Neutrophil (primary cell): ENCODE measurements around the gene ABCA2.

Experiments used
- H3K27ac ChIP-seq: fragments of 200-600 bp; sonication (generic); 2 replicates; pipeline ENCODE4 v1.5.1; 2016; ENCODE audit warnings: mild to moderate bottlenecking, moderate library complexity
- H3K27me3 ChIP-seq: fragments of 200-600 bp; sonication (generic); 2 replicates; pipeline ENCODE4 v1.6.0; 2016; ENCODE audit warnings: mild to moderate bottlenecking
- H3K36me3 ChIP-seq: fragments of 200-600 bp; sonication (generic); 2 replicates; pipeline ENCODE4 v1.5.1; 2017
- H3K4me1 ChIP-seq, 2 experiments: fragments of 200-600 bp in 1 of 2; sonication (generic) in 1 of 2; 1 replicate in 1 of 2; 2 replicates in 1 of 2; pipeline versions ENCODE4 v1.5.1 to v1.6.1; 2013 to 2016; ENCODE audit warnings: low read depth in 1 of 2, low read length in 1 of 2, mild to moderate bottlenecking in 1 of 2, moderate library complexity in 1 of 2; ENCODE audit not compliant: control insufficient read depth in 1 of 2, insufficient read depth in 1 of 2
- H3K4me3 ChIP-seq, 2 experiments: fragments of 200-600 bp in 1 of 2; sonication (generic) in 1 of 2; 1 replicate in 1 of 2; 2 replicates in 1 of 2; pipeline ENCODE4 v1.5.1; 2013 to 2016; ENCODE audit warnings: low read depth in 1 of 2, low read length in 1 of 2, mild to moderate bottlenecking in 1 of 2, moderate library complexity in 1 of 2
- H3K9me3 ChIP-seq: fragments of 200-600 bp; sonication (generic); 2 replicates; pipeline ENCODE4 v1.5.1; 2016
- CTCF ChIP-seq: fragments of 200-600 bp; sonication (generic); IDR thresholded peaks from 2 replicates; pipeline ENCODE4 v1.5.1; 2016; ENCODE audit warnings: antibody characterized with exemption

ABCA2 gene

GRCh38 chr9:136965771-136966484, 62.1 kb downstream of the ABCA2 start:
- no peak overlapping the region for H3K27ac ChIP-seq
- no peak for TF ChIP-seq CTCF
- no peaks in the 10 kb centered on the region for H3K9me3 ChIP-seq
- no peaks in the 10 kb centered on the region for H3K36me3 ChIP-seq
- H3K4me3 ChIP-seq = no peak overlapping the region
- peaks cover 10% of the 10 kb centered on the region for H3K27me3 ChIP-seq
- no peaks in the 10 kb centered on the region for H3K4me1 ChIP-seq

- Histone ChIP-seq H3K4me1 (no peaks in the 10 kb centered on the region), H3K4me3 (no peak overlapping the region), H3K27ac (no peak overlapping the region), H3K27me3 (peaks cover 10% of the 10 kb centered on the region), H3K36me3 (no peaks in the 10 kb centered on the region), H3K9me3 (no peaks in the 10 kb centered on the region)
- no peak for TF ChIP-seq CTCF
Observed at GRCh38 chr9:136964833-136965422, 63.1 kb downstream of the ABCA2 start.

GRCh38 chr9:136964171-136964689, 63.8 kb downstream of the ABCA2 start:
- H3K27me3 ChIP-seq = peaks cover 10% of the 10 kb centered on the region
- H3K4me3 ChIP-seq = no peak overlapping the region
- no peaks in the 10 kb centered on the region for H3K36me3 ChIP-seq
- H3K9me3 ChIP-seq = no peaks in the 10 kb centered on the region
- no peak for TF ChIP-seq CTCF
- no peak overlapping the region for H3K27ac ChIP-seq
- H3K4me1 ChIP-seq = no peaks in the 10 kb centered on the region

GRCh38 chr9:136963751-136964150, 64.3 kb downstream of the ABCA2 start:
- no peak overlapping the region for H3K27ac ChIP-seq
- no peak overlapping the region for H3K4me3 ChIP-seq
- H3K27me3 ChIP-seq = peaks cover 10% of the 10 kb centered on the region
- no peaks in the 10 kb centered on the region for H3K9me3 ChIP-seq
- TF ChIP-seq CTCF = no peak
- H3K36me3 ChIP-seq = no peaks in the 10 kb centered on the region
- H3K4me1 ChIP-seq = no peaks in the 10 kb centered on the region

- Histone ChIP-seq H3K4me3 (no peak overlapping the region), H3K9me3 (no peaks in the 10 kb centered on the region), H3K36me3 (no peaks in the 10 kb centered on the region), H3K27ac (no peak overlapping the region), H3K4me1 (no peaks in the 10 kb centered on the region), H3K27me3 (peaks cover 10% of the 10 kb centered on the region)
- TF ChIP-seq CTCF = no peak
Observed at GRCh38 chr9:136963341-136963740, 64.7 kb downstream of the ABCA2 start.
